Muscle of arm (tissue), 12 donors: Measurements from ENCODE around the gene TMEM134. TPM values are rescaled to one million over a fixed set of nuclear protein-coding genes. Genes with fewer than 3 reads are reported as not detected.
"Not testable (repeated sequence)": the region's sequence is repeated elsewhere in the genome, so short reads cannot be mapped to it uniquely, and the experiment has no call there.

ENCODE experiments used
- DNase-seq: peaks from one replicate; pipeline ENCODE4 v3.0.0-alpha.2; 2013
- polyA plus RNA-seq, 12 donors: library from polyadenylated mRNA; unstranded; fragments of 120-200 nt; gene quantifications; one replicate each; pipeline ENCODE4 v1.2.1, GENCODE V29; 2013; ENCODE audit not compliant: insufficient read length in 12 of 12

Gene TMEM134
- polyA plus RNA-seq, 12 donors, result 35.2 to 73.5 (median 46.2) TPM; not detected in 1

DNA sequence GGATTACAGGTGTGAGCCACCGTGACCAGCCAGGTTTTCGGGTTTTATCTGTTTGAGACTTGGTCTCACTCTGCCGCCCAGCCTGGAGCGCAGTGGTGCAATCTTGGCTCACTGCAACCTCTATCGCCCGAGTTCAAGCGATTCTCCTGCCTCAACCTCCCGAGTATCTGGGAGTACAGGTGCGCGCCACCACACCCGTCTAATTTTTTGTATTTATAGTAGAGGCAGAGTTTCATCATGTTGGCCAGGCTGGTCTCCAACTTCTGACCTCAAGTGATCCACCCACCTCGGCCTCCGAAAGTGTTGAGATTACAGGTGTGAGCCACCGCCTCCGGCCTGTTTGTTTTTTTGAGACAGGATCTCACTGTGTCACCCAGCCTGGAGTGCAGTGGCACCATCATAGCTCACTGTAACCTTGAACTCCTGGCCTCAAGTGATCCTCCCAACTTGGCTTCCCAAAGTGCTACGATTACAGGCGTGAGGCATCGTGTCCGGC lies 41.6 kb downstream of the TMEM134 start:
- not testable (repeated sequence) for DNase-seq

GRCh38 chr11:67423891-67424613 lies 45.0 kb downstream of the TMEM134 start:
- no peak for DNase-seq

GRCh38 chr11:67423466-67423865 lies 45.6 kb downstream of the TMEM134 start:
- no peak for DNase-seq

DNA sequence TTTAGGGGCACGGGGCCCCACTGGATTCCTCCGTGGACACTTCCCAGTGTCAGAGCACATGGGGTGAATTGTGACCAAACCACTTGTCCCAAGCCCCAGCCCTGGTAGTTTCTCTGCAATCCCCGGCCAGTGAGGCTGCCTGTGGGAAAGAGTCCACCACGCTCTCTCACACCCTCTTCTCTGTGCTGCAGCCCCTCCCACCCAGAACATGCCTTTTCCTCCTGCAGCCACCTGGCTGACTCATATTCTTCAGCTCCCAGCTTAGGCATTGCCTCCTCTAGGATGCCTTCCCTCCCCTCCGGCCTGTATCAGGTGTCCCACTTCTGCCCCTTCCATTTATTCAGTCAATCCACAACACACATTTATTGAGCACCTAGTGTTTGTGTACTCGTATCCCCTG lies 46.2 kb downstream of the TMEM134 start:
- no peak for DNase-seq

DNA sequence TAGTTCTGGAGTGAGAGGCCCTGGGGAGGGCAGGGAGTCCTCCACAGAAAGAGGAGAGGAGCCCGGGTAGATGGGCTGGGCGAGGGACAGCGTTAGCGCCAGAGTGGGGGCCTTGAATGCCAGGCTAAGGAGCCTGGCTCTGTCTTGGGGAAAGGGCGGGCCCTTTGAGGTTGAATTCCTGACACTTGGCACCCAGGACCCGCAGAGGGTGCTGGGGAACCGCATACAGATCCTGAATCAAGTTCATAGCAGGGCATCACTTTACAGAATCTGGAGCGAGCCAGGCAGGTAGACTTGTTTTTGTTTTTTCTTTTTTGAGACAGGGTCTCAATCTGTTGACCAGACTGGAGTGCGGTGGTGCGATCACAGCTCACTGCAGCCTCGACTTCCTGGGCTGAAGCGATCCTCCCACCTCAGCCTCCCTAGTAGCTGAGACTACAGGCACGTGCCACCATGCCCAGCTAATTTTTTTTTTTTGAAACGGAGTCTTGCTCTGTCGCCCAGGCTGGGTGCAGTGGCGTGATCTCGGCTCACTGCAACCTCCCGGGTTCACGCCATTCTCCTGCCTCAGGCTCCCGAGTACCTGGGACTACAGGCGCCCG lies 47.5 kb downstream of the TMEM134 start:
- no peak for DNase-seq

GRCh38 chr11:67420646-67421429 lies 48.2 kb downstream of the TMEM134 start:
- DNase-seq, result peak; percentile 90

GRCh38 chr11:67420147-67420645 lies 48.9 kb downstream of the TMEM134 start:
- DNase-seq, result no peak

GRCh38 chr11:67419325-67420049 lies 49.6 kb downstream of the TMEM134 start:
- no peak for DNase-seq

DNA sequence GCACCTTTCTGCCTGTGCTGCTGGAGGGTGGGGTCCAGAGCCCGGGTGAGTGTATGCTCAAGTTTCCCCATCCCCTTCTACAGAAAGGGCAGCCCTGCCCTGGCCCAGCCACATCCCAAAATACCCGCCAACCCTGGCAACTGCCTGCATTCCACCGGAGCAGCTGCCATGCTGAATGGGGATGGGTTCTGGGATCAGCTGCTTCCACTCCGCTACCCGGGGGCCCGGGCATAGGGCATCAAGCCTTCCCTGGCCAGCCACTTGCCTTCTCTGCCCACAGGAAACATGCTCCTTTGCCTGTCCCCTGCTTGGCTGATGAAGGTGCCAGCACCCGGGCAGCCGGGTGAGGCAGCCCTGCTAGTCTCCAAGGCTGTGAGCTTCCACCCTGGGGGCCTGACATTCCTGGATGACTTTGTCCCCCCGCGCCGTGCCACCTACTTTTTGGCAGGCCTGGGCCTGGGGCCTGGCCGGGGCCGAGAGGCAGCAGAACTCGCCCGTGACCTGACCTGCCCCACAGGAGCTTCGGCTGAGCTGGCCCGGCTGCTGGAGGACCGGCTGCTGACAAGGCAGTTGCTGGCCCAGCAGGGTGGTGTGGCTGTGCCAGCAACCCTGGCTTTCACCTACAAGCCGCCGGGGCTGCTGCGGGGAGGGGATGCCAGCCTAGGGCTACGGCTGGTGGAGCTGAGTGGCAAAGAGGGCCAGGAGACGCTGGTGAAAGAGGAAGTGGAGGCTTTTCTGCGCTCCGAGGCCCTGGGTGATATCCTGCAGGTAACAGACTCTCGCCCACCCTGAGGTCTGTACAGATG lies 50.4 kb downstream of the TMEM134 start:
- DNase-seq, result peak; percentile 49

- no peak for DNase-seq
Observed at GRCh38 chr11:67417425-67417824, 51.6 kb downstream of the TMEM134 start.

GRCh38 chr11:67416416-67417335 lies 52.4 kb downstream of the TMEM134 start:
- no peak for DNase-seq

DNA sequence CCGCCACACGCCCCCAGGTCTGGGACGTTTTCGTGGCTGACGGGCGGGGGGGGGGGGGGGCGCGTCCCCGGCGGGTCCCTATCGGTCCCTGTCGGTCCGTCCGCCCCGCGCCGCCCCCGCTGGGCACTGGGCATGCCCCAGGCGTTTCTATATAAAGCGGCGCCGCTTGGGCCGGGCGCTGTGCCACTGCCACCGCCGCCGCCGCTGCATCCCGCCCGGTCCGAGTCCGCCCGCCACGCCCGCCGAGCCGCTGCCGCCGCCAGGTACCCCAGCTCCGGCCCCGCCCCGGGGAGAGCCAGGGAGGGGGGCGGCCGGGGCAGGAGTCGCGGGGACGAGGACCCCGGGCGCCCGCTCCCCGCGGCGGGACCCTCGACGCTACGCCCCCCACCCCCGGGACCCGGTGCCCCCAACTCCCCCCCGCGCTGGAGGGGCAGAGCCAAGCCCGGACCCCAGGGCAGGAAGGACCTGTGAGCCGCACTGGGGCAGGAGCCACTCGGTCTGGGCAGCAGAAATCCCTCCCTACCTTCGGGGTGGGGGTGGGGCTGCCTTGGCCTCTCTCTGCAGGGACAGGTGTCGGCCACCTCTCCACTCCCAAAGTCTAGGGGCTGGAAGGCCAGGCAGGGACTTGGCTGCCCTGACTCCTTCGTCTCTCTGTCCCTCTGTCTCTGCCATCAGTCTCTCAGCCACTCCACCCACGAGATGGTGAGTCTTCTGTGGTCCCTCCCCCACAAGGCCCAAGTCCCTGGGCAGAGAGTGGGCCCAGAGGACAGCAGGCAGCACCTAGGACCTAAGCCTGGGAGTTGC lies 53.3 kb downstream of the TMEM134 start, which contains the start of gene CARNS1:
TSS of gene CARNS1 (plus strand) at position 178 of the 804 bp plus-strand sequence. CDS start at position 700, 522 bp downstream.
- no peak for DNase-seq

DNA sequence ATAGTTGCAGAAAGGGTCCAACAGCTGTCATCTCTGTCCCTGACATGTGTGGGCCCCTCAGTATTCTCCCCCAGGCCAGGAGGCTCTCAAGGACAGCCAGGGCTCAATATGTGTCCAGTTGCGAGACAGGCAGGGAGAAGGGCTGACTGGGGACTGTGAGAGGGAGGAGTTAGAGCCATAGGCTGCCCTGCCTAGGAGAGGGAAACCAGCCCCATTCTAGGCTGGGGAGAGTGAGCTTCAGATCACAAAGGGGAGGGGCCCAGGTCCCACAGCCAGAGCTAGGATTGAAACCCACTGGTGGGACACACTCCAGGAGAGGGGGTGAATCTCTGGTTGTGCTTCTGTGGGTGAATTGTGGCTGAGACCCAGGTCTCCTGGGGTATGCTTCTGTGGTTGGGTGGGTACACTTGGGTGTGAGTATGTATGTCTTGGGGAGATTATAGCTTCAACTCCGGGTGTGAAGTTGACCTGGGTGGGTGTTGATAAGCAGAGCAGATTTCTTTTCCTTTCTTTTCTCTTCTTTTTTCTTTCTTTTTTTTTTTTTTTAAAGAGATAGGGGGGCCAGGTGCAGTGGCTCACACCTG lies 55.7 kb downstream of the TMEM134 start:
- DNase-seq, result no peak

GRCh38 chr11:67412495-67413179 lies 56.4 kb downstream of the TMEM134 start:
- no peak for DNase-seq

DNA sequence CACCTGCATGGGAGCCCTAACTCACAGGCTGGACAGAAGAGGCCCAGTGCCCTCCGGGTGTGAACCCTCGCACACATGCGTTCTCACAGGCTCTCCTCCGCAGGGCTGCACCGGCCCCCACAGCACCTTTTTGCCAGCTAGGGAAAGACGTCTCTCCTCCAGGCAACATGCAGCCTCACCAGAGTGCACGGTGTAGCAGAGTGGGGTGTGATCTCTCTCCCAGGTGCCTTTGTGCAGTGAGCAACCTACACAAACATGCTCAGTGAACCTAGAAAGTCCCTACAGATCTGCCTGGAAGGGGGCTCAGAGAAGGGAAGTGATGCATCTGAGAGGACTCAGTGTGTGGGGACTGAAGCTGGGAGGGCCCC lies 57.3 kb downstream of the TMEM134 start:
- no peak for DNase-seq
